SK-N-SH (cell line): ENCODE results near the gene TTC39B. TPM values are rescaled to one million over a fixed set of nuclear protein-coding genes. Genes with fewer than 3 reads are reported as not detected.

Source experiments
- CTCF ChIA-PET: fragments of 300-600, 350-600 bp; formaldehyde crosslinking; extraction: SDS; loops from one replicate; lab custom pipeline; 2021; lab: Yijun Ruan, JAX
- POLR2A ChIA-PET: fragments of 350-600 bp; sonication (Branson Sonifier 250); formaldehyde crosslinking; extraction: SDS; loops from one replicate; lab custom pipeline; 2020; ENCODE audit warnings: antibody characterized with exemption, inconsistent platforms; lab: Yijun Ruan, JAX
- DNase-seq: peaks from one replicate; pipeline ENCODE4 v3.0.0; 2012
- H2AFZ ChIP-seq: fragments of 200-600 bp; sonication (generic); 2 replicates; pipeline ENCODE4 v1.8.1; 2016; ENCODE audit warnings: antibody characterized with exemption, mild to moderate bottlenecking, low read depth
- H3F3A ChIP-seq: fragments of 200-600 bp; sonication (generic); replicated peaks from 2 replicates; pipeline ENCODE3; 2016; ENCODE audit warnings: antibody characterized with exemption, mild to moderate bottlenecking; ENCODE audit not compliant: insufficient read depth
- H3K27ac ChIP-seq, 2 experiments: fragments of 200-500 bp in 1 of 2; fragments of 200-600 bp in 1 of 2; sonication (Bioruptor generic) in 1 of 2; sonication (generic), shearing (Covaris generic) in 1 of 2; 2 replicates each; pipeline versions ENCODE4 v1.5.1 to v1.6.1; 2014 to 2016; ENCODE audit warnings: low read depth in 2 of 2, inconsistent platforms in 1 of 2, low read length in 1 of 2, mild to moderate bottlenecking in 1 of 2, mixed read lengths in 1 of 2
- H3K27me3 ChIP-seq: fragments of 200-600 bp; sonication (generic), shearing (Covaris generic); 2 replicates; pipeline ENCODE4 v1.6.1; 2016; ENCODE audit warnings: mixed run types; ENCODE audit not compliant: insufficient read depth
- H3K36me3 ChIP-seq, 2 experiments: fragments of 200-500 bp in 1 of 2; fragments of 200-600 bp in 1 of 2; sonication (Bioruptor generic) in 1 of 2; sonication (generic) in 1 of 2; replicated peaks in 1 of 2; 2 replicates each; pipeline versions ENCODE3 to v1.5.1; 2014 to 2016; ENCODE audit warnings: low read length in 1 of 2, mild to moderate bottlenecking in 1 of 2; ENCODE audit not compliant: insufficient read depth in 2 of 2, control insufficient read depth in 1 of 2
- H3K4me1 ChIP-seq, 2 experiments: fragments of 200-500 bp in 1 of 2; fragments of 200-600 bp in 1 of 2; sonication (Bioruptor generic) in 1 of 2; sonication (generic), shearing (Covaris generic) in 1 of 2; 2 replicates each; pipeline versions ENCODE4 v1.5.1 to v1.6.1; 2014 to 2016; ENCODE audit warnings: low read depth in 1 of 2, low read length in 1 of 2, mixed run types in 1 of 2; ENCODE audit not compliant: insufficient read depth in 2 of 2, control insufficient read depth in 1 of 2
- H3K4me2 ChIP-seq: fragments of 200-600 bp; sonication (generic), shearing (Covaris generic); 2 replicates; pipeline ENCODE4 v1.6.1; 2017; ENCODE audit warnings: mixed run types
- H3K4me3 ChIP-seq, 2 experiments: fragments of 200-500 bp in 1 of 2; fragments of 200-600 bp in 1 of 2; sonication (Bioruptor generic) in 1 of 2; sonication (generic), shearing (Covaris generic) in 1 of 2; 2 replicates each; pipeline versions ENCODE4 v1.5.1 to v1.8.1; 2014 to 2016; ENCODE audit warnings: low read depth in 2 of 2, inconsistent platforms in 1 of 2, low read length in 1 of 2, mild to moderate bottlenecking in 1 of 2, mixed read lengths in 1 of 2, moderate library complexity in 1 of 2
- H3K79me2 ChIP-seq: fragments of 200-600 bp; sonication (generic); 2 replicates; pipeline ENCODE4 v1.8.1; 2017; ENCODE audit warnings: mild to moderate bottlenecking; ENCODE audit not compliant: insufficient read depth
- H3K9ac ChIP-seq: fragments of 200-600 bp; sonication (generic); 2 replicates; pipeline ENCODE4 v1.6.1; 2017; ENCODE audit warnings: mixed run types
- H3K9me2 ChIP-seq: fragments of 200-600 bp; sonication (generic); 2 replicates; pipeline ENCODE4 v1.6.1; 2017; ENCODE audit warnings: mixed run types
- H3K9me3 ChIP-seq: fragments of 200-600 bp; sonication (generic); 2 replicates; pipeline ENCODE4 v1.6.1; 2017; ENCODE audit warnings: mixed run types, mild to moderate bottlenecking, moderate library complexity
- H4K20me1 ChIP-seq: fragments of 200-600 bp; sonication (generic); 2 replicates; pipeline ENCODE4 v1.6.1; 2017; ENCODE audit warnings: mild to moderate bottlenecking, mixed run types; ENCODE audit not compliant: insufficient read depth
- CTCF ChIP-seq: fragments of 200-600 bp; sonication (generic); IDR thresholded peaks from 2 replicates; pipeline ENCODE4 v1.6.1; 2017; ENCODE audit warnings: antibody characterized with exemption, mild to moderate bottlenecking, moderate library complexity
- ELF1 ChIP-seq: IDR thresholded peaks from 2 replicates; pipeline ENCODE4 v1.4.0; 2012
- EP300 ChIP-seq, 2 experiments: IDR thresholded peaks; 2 replicates each; pipeline versions ENCODE4 v1.4.0 to v1.6.1; 2012; ENCODE audit warnings: borderline replicate concordance in 1 of 2, low read depth in 1 of 2, low read length in 1 of 2
- FOSL2 ChIP-seq: IDR thresholded peaks from 2 replicates; pipeline ENCODE4 v1.4.0; 2012; ENCODE audit warnings: low read depth, mild to moderate bottlenecking, moderate library complexity, borderline replicate concordance
- FOXJ3 ChIP-seq: sonication (generic); formaldehyde crosslinking; IDR thresholded peaks from 2 replicates; pipeline ENCODE4 v1.5.1; 2020; ENCODE audit warnings: mild to moderate bottlenecking, missing genetic modification reagents
- GABPA ChIP-seq: IDR thresholded peaks from 2 replicates; pipeline ENCODE4 v1.4.0; 2012; ENCODE audit warnings: low read depth, mild to moderate bottlenecking
- MXI1 ChIP-seq: IDR thresholded peaks from 2 replicates; pipeline ENCODE4 v1.6.1; 2012; ENCODE audit warnings: mild to moderate bottlenecking, low read depth, low read length, improper control_type of control experiment
- NFIC ChIP-seq: IDR thresholded peaks from 2 replicates; pipeline ENCODE4 v1.4.0; 2012; ENCODE audit warnings: borderline replicate concordance
- NRF1 ChIP-seq: IDR thresholded peaks from 2 replicates; pipeline ENCODE4 v1.6.1; 2012; ENCODE audit warnings: low read depth, mild to moderate bottlenecking, low read length
- PBX3 ChIP-seq: IDR thresholded peaks from 2 replicates; pipeline ENCODE4; 2012
- POLR2AphosphoS5 ChIP-seq: IDR thresholded peaks from 2 replicates; pipeline ENCODE4 v1.6.1; 2012; ENCODE audit warnings: low read depth, low read length
- REST ChIP-seq: IDR thresholded peaks from 2 replicates; pipeline ENCODE4 v1.6.1; 2012; ENCODE audit warnings: mild to moderate bottlenecking, low read depth, low read length, moderate library complexity
- SIN3A ChIP-seq: IDR thresholded peaks from 2 replicates; pipeline ENCODE4 v1.6.1; 2012; ENCODE audit warnings: low read depth, mild to moderate bottlenecking, low read length, moderate library complexity, borderline replicate concordance
- TAF1 ChIP-seq: IDR thresholded peaks from 2 replicates; pipeline ENCODE4 v1.6.1; 2012; ENCODE audit warnings: low read depth, mild to moderate bottlenecking, low read length, moderate library complexity, borderline replicate concordance
- TCF12 ChIP-seq: IDR thresholded peaks from 2 replicates; pipeline ENCODE4 v1.4.0; 2012
- WGBS: methylation state at CpG from one replicate; pipeline ENCODE4 v1.1.6; 2017; ENCODE audit warnings: low lambda C conversion rate; 5-methylcytosine and 5-hydroxymethylcytosine counted together
- polyA plus RNA-seq, 3 experiments: library from polyadenylated mRNA; depleted of rRNA; stranded (reverse); fragments of >200 nt; gene quantifications; 2 replicates each; pipeline ENCODE4 v1.2.3, GENCODE V29; 2012

The TTC39B gene
- polyA plus RNA-seq, 1 of the 3 experiments (the other 2 are of a cell fraction), result 0.54 TPM

GRCh38 chr9:15353892-15354291, 46.9 kb upstream of the TTC39B start:
- H3K9me3 ChIP-seq, result no peaks in the 10 kb centered on the region
- H3K36me3 ChIP-seq, result no peaks in the 10 kb centered on the region
- CTCF ChIA-PET, result no interaction called here
- H3F3A ChIP-seq, result no peaks in the 10 kb centered on the region
- no peak overlapping the region for H2AFZ ChIP-seq
- H3K79me2 ChIP-seq, result no peaks in the 10 kb centered on the region
- no peaks in the 10 kb centered on the region for H3K9me2 ChIP-seq
- no peak overlapping the region for H3K27ac ChIP-seq
- no peak overlapping the region for H3K4me3 ChIP-seq
- H4K20me1 ChIP-seq, result no peaks in the 10 kb centered on the region
- H3K27me3 ChIP-seq, result no peaks in the 10 kb centered on the region
- 83% methylated on average over 4 of the region's 4 CpGs for WGBS
- no peaks in the 10 kb centered on the region for H3K4me1 ChIP-seq
- TF ChIP-seq PBX3, result no peak
- TF ChIP-seq SIN3A, result no peak
- TF ChIP-seq FOXJ3, result no peak
- no peak for TF ChIP-seq TCF12
- TF ChIP-seq NRF1, result no peak
- no peak for TF ChIP-seq ELF1
- no peak for TF ChIP-seq EP300 (IDR thresholded peaks at IDR 0.05; ENCODE audit: borderline replicate concordance in 1 of 2, low read depth in 1 of 2, low read length in 1 of 2)
- TF ChIP-seq REST, result no peak
- TF ChIP-seq TAF1, result no peak
- no peak overlapping the region for H3K9ac ChIP-seq
- DNase-seq, result no peak
- POLR2A ChIA-PET, result no interaction called here
- H3K4me2 ChIP-seq, result no peak overlapping the region

- no peak overlapping the region for H3K4me2 ChIP-seq
- H3F3A ChIP-seq, result no peaks in the 10 kb centered on the region
- no peak overlapping the region for H3K27ac ChIP-seq
- no peaks in the 10 kb centered on the region for H3K79me2 ChIP-seq
- H3K27me3 ChIP-seq, result no peaks in the 10 kb centered on the region
- no peaks in the 10 kb centered on the region for H4K20me1 ChIP-seq
- H3K9me3 ChIP-seq, result no peaks in the 10 kb centered on the region
- ChIA-PET CTCF (no interaction called here), POLR2A (no interaction called here)
- no peaks in the 10 kb centered on the region for H3K9me2 ChIP-seq
- no peak overlapping the region for H2AFZ ChIP-seq
- WGBS, result 33% methylated on average over 2 of the region's 3 CpGs
- no peaks in the 10 kb centered on the region for H3K36me3 ChIP-seq
- H3K4me3 ChIP-seq, result no peak overlapping the region
- H3K4me1 ChIP-seq, result no peaks in the 10 kb centered on the region
- DNase-seq, result no peak
- TF ChIP-seq MXI1 (no peak), CTCF (no peak), EP300 (IDR thresholded peaks at IDR 0.05; ENCODE audit: borderline replicate concordance in 1 of 2, low read depth in 1 of 2, low read length in 1 of 2) (no peak), FOSL2 (no peak), NFIC (no peak), SIN3A (no peak), POLR2AphosphoS5 (no peak), GABPA (no peak)
- TF ChIP-seq, all 33 proteins: peak for 0
- H3K9ac ChIP-seq, result no peak overlapping the region
These were observed 45.3 kb upstream of the TTC39B start for GRCh38 chr9:15352306-15352705.
